Measurements from ENCODE around the gene KLHL22.

DNA sequence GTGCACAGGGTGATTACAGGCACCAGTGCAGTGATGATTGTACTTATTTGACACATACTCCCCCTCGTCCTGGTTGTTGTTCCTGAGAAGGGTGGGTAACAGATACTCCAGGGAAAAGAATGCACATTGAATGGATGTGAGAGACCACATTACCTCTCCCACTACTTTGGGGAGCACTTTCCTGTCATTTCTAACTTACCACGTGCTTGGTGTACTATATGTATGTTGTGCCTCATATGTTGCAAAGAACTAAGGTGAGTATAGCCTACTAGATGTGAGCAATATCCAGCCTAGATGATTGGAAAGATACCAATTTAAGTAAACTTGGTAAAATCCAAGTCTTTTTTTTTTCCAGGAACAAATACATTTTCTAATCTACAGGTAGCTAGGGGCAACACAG is 43.7 kb downstream of the KLHL22 start:
- no peak for TF ChIP-seq POLR2A (IDR thresholded peaks at IDR 0.05)
- TF ChIP-seq, protein P1, sequence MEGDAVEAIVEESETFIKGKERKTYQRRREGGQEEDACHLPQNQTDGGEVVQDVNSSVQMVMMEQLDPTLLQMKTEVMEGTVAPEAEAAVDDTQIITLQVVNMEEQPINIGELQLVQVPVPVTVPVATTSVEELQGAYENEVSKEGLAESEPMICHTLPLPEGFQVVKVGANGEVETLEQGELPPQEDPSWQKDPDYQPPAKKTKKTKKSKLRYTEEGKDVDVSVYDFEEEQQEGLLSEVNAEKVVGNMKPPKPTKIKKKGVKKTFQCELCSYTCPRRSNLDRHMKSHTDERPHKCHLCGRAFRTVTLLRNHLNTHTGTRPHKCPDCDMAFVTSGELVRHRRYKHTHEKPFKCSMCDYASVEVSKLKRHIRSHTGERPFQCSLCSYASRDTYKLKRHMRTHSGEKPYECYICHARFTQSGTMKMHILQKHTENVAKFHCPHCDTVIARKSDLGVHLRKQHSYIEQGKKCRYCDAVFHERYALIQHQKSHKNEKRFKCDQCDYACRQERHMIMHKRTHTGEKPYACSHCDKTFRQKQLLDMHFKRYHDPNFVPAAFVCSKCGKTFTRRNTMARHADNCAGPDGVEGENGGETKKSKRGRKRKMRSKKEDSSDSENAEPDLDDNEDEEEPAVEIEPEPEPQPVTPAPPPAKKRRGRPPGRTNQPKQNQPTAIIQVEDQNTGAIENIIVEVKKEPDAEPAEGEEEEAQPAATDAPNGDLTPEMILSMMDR (IDR thresholded peaks at IDR 0.05): no peak

Data from uterus (tissue), 2 donors.